GM12874 (cell line): ENCODE measurements around the gene SLC35F3.

ENCODE experiments used
- TF ChIP-seq, protein P1 (sequence below): IDR thresholded peaks from 2 replicates; pipeline ENCODE4 v1.5.1; 2011; ENCODE audit warnings: low read depth, mild to moderate bottlenecking, control low read depth, low read length, moderate library complexity; ENCODE audit not compliant: insufficient read depth

SLC35F3 gene

DNA sequence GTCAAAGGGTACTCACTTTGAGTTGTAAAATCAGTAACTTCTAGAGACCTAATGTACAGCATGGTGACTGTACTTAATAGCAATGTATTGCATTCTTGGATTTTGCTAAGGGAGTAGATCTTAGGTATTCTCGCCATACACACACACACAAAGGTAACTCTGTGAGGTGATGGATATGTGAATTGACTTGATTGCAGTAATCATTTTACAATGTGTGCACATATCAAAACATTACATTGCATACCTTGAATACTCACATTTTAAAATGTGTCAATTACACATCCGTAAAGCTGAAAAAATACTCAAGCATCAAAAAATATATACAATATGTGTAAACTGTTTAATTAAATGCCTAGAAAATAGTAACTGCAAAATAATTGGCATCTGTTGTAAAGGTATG, 86.0 kb downstream of the SLC35F3 start:
- TF ChIP-seq, protein P1, sequence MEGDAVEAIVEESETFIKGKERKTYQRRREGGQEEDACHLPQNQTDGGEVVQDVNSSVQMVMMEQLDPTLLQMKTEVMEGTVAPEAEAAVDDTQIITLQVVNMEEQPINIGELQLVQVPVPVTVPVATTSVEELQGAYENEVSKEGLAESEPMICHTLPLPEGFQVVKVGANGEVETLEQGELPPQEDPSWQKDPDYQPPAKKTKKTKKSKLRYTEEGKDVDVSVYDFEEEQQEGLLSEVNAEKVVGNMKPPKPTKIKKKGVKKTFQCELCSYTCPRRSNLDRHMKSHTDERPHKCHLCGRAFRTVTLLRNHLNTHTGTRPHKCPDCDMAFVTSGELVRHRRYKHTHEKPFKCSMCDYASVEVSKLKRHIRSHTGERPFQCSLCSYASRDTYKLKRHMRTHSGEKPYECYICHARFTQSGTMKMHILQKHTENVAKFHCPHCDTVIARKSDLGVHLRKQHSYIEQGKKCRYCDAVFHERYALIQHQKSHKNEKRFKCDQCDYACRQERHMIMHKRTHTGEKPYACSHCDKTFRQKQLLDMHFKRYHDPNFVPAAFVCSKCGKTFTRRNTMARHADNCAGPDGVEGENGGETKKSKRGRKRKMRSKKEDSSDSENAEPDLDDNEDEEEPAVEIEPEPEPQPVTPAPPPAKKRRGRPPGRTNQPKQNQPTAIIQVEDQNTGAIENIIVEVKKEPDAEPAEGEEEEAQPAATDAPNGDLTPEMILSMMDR, result no peak

- TF ChIP-seq, protein P1, result no peak
Observed at GRCh38 chr1:233993651-233994050, 89.2 kb downstream of the SLC35F3 start.

- TF ChIP-seq, protein P1, result no peak
Observed at GRCh38 chr1:233994112-233994511, 89.6 kb downstream of the SLC35F3 start.

GRCh38 chr1:233998456-233998855, 94.0 kb downstream of the SLC35F3 start:
- TF ChIP-seq, protein P1, result no peak

DNA sequence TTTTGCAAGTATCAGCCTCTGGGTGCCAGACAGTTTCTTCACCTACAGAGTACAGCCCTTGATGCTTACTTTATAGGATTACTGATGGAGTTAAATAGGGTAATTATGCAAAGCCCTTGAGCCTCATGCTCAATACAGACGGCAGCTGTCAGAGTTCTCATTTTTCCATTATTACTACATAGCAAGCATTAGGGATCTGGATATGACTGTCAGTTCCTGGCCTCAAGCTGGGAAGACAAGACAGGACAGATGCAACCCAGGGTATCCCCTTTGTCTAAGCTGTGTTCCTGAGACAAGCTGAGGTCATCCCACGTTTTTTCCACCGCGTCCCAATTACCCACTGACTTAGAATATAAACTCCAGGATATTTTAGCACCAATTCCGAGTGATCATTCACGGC, 94.4 kb downstream of the SLC35F3 start:
- TF ChIP-seq, protein P1, result no peak

- TF ChIP-seq, protein P1, result no peak
Observed at GRCh38 chr1:234000557-234001041, 96.1 kb downstream of the SLC35F3 start.

DNA sequence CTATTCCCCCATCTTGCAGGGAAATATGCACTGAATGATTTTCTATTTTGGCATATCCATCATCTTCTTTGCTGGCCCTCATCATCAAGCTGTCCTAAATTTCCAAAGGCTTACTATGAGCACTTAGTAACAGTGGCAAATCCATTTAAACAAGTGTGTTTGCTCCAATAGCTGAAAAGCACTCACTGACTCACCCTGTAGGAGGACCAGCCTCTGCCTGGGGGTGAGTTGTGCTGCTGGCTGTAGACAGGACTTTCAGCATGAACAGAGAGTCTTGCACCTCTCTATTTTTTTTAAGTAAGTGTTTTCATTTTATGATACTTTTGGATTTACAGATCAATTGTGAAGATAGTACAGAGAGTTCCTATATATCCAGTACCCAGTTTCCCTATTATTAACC, 97.3 kb downstream of the SLC35F3 start:
- TF ChIP-seq, protein P1, result no peak
